Gastrocnemius medialis (tissue), 4 donors: ENCODE results near the gene HAGH.

Source experiments
- POLR2A ChIP-seq, 2 donors: fragments of 450-650 bp; IDR thresholded peaks; one replicate each; pipeline ENCODE4 v1.6.1; 2017; ENCODE audit warnings: antibody characterized with exemption in 2 of 2, mild to moderate bottlenecking in 2 of 2, moderate library complexity in 2 of 2
- TF ChIP-seq, protein P1 (sequence below), 5 experiments: fragments of 450-650 bp in 3 of 5; fragments of 200-600 bp in 2 of 5; sonication (generic) in 2 of 5; IDR thresholded peaks in 4 of 5; conservative IDR thresholded peaks in 1 of 5; 1 replicate in 4 of 5; 2 replicates in 1 of 5; pipeline ENCODE4 v1.5.1; 2016 to 2019; ENCODE audit warnings: antibody characterized with exemption in 5 of 5, mild to moderate bottlenecking in 3 of 5, moderate library complexity in 3 of 5

DNA sequence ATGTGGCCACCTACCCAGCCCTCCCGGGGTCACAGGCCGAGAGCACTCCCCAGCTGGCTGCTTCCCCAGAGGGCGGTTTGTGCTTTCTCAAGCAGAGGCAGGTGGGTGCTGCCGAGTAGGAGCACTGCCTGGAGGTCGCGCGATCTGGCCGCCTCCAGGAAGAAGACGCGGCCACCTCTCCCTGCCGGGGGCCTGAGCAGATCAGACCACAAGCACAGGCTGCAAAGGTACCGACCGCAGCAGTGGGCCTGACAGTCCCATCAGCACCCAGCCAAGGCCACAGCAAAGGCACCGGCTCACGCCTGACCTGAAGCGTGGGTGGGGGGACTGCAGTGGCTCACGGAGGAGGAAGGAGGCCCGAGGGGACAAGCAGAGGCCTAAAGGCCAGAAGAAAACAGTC, 17.9 kb downstream of the HAGH start:
- TF ChIP-seq, protein P1, sequence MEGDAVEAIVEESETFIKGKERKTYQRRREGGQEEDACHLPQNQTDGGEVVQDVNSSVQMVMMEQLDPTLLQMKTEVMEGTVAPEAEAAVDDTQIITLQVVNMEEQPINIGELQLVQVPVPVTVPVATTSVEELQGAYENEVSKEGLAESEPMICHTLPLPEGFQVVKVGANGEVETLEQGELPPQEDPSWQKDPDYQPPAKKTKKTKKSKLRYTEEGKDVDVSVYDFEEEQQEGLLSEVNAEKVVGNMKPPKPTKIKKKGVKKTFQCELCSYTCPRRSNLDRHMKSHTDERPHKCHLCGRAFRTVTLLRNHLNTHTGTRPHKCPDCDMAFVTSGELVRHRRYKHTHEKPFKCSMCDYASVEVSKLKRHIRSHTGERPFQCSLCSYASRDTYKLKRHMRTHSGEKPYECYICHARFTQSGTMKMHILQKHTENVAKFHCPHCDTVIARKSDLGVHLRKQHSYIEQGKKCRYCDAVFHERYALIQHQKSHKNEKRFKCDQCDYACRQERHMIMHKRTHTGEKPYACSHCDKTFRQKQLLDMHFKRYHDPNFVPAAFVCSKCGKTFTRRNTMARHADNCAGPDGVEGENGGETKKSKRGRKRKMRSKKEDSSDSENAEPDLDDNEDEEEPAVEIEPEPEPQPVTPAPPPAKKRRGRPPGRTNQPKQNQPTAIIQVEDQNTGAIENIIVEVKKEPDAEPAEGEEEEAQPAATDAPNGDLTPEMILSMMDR (IDR thresholded peaks at IDR 0.05 in 4 of 5, conservative IDR thresholded peaks at IDR 0.05 in 1 of 5), result no peak
- no peak for TF ChIP-seq POLR2A (IDR thresholded peaks at IDR 0.05)
